Stimulated activated CD4-positive, alpha-beta T cell treated with anti-CD3 and anti-CD28 coated beads, Interleukin-15, amount 100 ng/mL, for 48 hours (primary cell): ENCODE results near the gene ZBTB21.
"Not testable (repeated sequence)": the region's sequence is repeated elsewhere in the genome, so short reads cannot be mapped to it uniquely, and the experiment has no call there.

Source experiments
- DNase-seq, 2 donors: peaks; one replicate each; pipeline ENCODE4 v3.0.0-alpha.2; 2020; ENCODE audit warnings: low read depth in 2 of 2

ZBTB21 gene

GRCh38 chr21:41952568-41953248, 57.5 kb downstream of the ZBTB21 start:
- no peak for DNase-seq

DNA sequence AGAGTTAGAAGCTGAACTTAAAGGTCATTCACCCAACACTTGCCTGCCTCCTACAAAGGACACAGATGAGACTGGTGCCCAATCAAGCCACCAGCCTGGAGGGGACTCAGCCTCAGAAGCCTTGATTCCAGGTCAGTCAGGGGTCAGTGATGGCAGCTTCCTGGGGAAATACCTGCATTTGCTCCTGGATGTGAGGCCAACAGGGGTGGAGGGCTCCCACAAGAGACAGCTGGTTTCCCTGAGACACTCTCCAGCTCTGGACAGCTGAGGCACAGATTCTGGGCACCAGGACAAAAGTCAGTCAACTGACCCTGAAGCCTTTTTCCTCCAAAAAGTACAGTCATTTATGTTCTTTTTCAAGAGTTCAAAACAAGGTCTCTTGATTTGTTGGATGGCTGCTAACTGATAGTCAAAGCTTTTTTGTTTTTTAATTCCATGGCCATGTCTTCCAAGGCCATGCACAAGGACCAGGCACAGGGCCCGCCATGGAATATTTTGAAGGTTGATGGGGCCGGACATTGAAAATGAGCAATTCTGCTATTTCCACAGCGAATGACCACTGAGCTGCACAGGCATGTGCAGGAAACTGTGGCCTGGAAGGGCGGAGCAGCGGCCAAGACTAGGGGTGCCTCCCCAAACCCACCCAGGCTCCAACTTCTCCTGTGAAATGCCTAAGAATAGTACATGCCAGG, 58.1 kb downstream of the ZBTB21 start:
- no peak for DNase-seq

- DNase-seq: no peak
Observed at GRCh38 chr21:41950941-41951351, 59.2 kb downstream of the ZBTB21 start.

GRCh38 chr21:41949631-41950030, 60.5 kb downstream of the ZBTB21 start:
- not testable (repeated sequence) for DNase-seq

- DNase-seq: no peak
Observed at GRCh38 chr21:41948901-41949300, 61.3 kb downstream of the ZBTB21 start.

GRCh38 chr21:41948078-41948895, 61.9 kb downstream of the ZBTB21 start:
- DNase-seq: no peak

- DNase-seq: no peak
Observed at GRCh38 chr21:41945982-41946381, 64.2 kb downstream of the ZBTB21 start.

DNA sequence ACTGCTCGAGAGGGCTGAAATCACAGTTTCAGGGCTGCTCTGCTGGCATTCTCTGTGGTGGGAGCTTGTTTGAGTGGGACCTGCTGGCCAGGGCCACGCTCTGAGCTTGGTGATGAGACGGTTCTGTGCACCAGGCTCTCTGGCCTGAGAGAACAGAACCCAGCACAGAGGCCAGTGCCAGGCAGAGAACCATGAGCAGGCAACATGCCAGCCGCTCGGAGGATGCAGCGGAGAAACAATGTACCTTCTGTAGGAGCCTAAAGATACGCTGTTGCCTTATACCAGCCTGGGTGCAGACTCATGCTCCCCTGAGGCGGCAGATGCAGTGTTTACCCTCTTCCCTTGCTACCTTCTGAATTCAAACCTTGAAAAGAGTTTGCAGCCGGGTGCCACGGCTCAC, 66.3 kb downstream of the ZBTB21 start:
- no peak for DNase-seq

DNA sequence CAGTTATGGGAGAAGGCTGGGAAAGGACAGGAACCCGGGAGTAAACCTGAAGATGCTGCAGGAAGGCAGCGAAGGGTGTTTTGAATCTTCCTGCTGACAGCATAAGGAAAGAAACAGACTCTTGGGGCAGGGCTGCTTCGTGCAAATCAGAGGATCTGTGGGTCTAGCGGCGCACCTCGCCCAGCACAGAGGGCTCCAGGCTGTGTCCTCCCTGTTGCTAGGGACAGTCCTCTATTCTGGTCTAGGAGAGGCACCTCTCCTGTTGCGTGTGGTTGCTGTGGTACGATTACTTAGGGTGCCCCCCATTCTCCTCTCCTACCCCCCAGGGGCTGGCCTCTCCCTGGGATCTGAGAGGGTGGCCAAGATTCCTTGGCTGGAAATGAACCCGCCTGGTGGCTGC, 67.7 kb downstream of the ZBTB21 start:
- no peak for DNase-seq

DNA sequence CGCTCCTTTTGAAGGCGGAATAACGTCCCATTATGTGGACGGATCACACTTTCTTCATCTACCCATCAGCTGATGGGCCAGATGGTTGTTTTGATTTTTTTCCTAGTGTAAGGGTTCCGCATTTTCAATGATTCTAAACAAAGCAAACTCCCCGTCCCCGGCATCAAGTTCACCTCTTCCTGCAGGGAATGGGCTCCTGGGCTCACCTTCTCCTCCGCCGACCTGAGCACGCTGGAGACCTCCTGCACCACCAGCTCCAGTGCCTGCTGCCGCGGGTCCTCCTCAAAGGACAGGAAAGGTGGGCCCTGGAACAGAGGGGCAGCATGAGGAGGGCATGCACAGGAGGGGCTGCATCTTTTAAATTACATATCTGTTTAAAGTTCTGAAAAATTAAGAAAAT, 68.2 kb downstream of the ZBTB21 start:
- DNase-seq: no peak

DNA sequence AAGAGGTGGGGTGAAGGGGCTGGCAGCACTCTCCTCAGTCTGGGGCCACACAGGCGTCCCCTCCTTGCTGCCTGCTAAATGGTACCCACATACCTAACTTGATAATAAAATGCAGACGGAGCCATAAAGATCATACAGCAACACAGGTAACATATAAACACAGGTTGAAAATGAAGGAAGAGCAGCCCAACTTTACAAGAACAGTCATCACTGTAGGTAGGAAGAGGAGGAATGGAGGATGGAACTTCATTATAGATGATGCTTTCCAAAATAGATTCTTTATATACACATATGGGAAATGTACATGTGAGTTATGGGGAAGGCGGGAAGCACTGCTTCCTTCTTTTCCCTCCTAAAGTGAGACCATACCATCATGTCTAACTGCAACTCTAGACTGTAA, 69.7 kb downstream of the ZBTB21 start:
- DNase-seq: no peak

DNA sequence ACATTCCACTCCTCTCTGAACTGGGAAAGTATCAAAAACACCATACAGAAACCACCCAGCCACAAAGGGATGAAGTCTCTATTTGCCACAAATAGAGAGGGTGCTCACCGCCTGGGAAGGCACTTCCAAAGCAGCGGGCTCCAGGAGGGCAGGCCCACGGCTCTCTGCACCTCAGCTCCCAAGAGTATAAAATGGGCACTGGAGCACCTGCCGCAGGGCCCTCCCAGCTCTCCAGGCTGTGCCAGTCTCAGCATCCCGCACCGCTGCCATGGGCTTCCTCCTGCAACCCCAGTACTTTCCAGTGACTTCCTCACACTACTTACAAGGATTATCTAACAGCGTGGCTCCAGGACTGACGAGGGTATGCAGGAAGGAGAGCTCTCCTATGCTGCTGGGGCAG, 70.8 kb downstream of the ZBTB21 start:
- no peak for DNase-seq
